HUES6 (cell line): ENCODE results near the gene NPTX1.

Source experiments
- H3K27ac ChIP-seq: 2 replicates; pipeline ENCODE4 v1.7.0; 2013; ENCODE audit warnings: low read depth, mild to moderate bottlenecking, low read length, inconsistent platforms
- H3K27me3 ChIP-seq: 2 replicates; pipeline ENCODE4 v1.6.1; 2013; ENCODE audit warnings: low read length; ENCODE audit not compliant: control insufficient read depth, insufficient read depth
- H3K36me3 ChIP-seq: 2 replicates; pipeline ENCODE4 v1.6.1; 2013; ENCODE audit warnings: low read length; ENCODE audit not compliant: control insufficient read depth, insufficient read depth
- H3K4me1 ChIP-seq: 2 replicates; pipeline ENCODE4 v1.6.1; 2013; ENCODE audit warnings: low read length; ENCODE audit not compliant: control insufficient read depth, insufficient read depth
- H3K4me3 ChIP-seq: 2 replicates; pipeline ENCODE4 v1.5.1; 2013; ENCODE audit warnings: low read depth, low read length
- H3K9ac ChIP-seq: one replicate; pipeline ENCODE4 v1.6.1; 2013; ENCODE audit warnings: mild to moderate bottlenecking, low read length
- H3K9me3 ChIP-seq: 2 replicates; pipeline ENCODE4 v1.6.1; 2013; ENCODE audit warnings: low read depth, low read length; ENCODE audit not compliant: control insufficient read depth, insufficient read depth

Gene NPTX1

DNA sequence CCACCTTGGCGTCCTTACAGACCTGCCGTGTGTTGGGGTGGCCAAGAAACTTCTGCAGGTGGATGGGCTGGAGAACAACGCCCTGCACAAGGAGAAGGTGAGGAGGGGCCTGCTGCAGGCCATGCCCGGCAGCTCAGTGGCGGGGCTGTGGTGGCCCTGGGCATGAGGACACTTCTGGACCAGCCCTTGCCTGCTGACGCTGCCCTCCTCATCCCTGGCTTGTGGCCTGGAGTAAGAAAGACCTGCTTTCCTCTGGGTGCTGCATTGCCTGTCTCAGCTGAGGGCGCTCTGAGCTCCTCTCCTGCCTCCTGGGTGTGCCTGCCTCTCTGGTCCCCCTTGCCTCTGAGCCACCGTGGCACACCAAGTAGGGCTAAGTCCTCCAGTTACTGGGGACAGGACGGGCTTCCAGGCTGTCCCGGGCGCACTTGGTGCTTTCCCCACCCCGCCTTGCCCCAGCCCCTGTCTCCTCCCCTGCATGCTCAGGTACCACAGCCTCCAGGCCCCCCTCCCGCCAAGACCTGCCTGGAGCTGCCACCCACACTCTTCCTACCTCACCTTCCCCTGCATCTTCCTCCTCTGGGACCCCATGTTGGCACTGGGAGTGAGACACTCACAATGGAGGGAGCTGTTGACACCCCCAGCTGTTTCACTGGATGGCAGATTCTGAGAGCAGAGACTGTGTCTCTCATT, 52.7 kb downstream of the NPTX1 start:
- no peaks in the 10 kb centered on the region for H3K9me3 ChIP-seq
- H3K27ac ChIP-seq, result no peak overlapping the region
- no peak overlapping the region for H3K4me3 ChIP-seq
- H3K36me3 ChIP-seq, result no peaks in the 10 kb centered on the region
- H3K9ac ChIP-seq, result no peak overlapping the region
- peaks cover 4% of the 10 kb centered on the region; the same call in 1 of the 2 replicates for H3K4me1 ChIP-seq
- H3K27me3 ChIP-seq, result no peaks in the 10 kb centered on the region

DNA sequence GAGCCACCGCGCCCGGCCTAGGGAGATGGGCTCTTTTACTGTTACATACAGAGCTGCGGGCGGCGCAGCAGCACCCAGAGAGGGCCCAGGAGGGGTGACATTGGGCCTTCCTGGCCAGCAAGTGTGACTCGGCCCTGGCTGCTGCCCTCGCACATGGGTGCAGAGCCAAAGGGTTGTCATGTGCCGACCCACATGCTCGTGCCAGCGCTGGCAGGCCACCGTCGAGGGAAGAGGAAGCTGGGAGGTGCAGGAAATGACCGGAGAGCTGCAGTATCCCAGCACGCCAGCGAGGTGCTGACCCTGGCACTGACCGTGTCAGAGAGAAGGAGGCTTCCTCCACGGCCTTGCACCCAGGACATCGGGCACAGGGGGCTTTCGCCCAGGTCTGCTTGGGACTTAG, 53.4 kb downstream of the NPTX1 start:
- no peaks in the 10 kb centered on the region for H3K27me3 ChIP-seq
- peaks cover 4% of the 10 kb centered on the region; the same call in 1 of the 2 replicates for H3K4me1 ChIP-seq
- H3K4me3 ChIP-seq, result no peak overlapping the region
- no peak overlapping the region for H3K9ac ChIP-seq
- no peaks in the 10 kb centered on the region for H3K9me3 ChIP-seq
- H3K36me3 ChIP-seq, result 0 out of 2 replicates have a peak, but pooled peaks cover 1% of the 10 kb centered on the region
- H3K27ac ChIP-seq, result no peak overlapping the region

DNA sequence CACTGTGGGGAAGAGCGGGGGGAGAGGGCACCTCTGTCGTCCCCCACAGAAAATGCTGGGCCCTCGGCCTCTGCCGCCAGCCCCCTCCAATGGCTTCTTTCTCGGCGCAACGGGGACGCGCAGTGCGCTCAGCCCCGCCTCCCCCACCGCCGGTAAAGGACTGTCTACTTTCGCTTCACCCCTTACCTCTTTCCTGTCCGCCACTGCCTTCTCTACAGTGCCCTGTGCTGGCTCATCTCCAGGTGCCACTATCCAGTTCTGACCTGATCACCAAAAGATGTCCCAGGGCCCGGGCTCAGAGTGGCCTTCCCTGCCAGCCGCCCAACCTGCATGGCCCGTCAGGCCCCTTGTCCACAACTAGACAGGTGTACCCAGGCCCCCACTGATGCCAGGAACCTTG, 54.1 kb downstream of the NPTX1 start:
- Histone ChIP-seq H3K27ac (no peak overlapping the region), H3K4me1 (peaks cover 4% of the 10 kb centered on the region; the same call in 1 of the 2 replicates), H3K27me3 (no peaks in the 10 kb centered on the region), H3K9ac (no peak overlapping the region), H3K4me3 (no peak overlapping the region), H3K36me3 (0 out of 2 replicates have a peak, but pooled peaks cover 8% of the 10 kb centered on the region), H3K9me3 (no peaks in the 10 kb centered on the region)

DNA sequence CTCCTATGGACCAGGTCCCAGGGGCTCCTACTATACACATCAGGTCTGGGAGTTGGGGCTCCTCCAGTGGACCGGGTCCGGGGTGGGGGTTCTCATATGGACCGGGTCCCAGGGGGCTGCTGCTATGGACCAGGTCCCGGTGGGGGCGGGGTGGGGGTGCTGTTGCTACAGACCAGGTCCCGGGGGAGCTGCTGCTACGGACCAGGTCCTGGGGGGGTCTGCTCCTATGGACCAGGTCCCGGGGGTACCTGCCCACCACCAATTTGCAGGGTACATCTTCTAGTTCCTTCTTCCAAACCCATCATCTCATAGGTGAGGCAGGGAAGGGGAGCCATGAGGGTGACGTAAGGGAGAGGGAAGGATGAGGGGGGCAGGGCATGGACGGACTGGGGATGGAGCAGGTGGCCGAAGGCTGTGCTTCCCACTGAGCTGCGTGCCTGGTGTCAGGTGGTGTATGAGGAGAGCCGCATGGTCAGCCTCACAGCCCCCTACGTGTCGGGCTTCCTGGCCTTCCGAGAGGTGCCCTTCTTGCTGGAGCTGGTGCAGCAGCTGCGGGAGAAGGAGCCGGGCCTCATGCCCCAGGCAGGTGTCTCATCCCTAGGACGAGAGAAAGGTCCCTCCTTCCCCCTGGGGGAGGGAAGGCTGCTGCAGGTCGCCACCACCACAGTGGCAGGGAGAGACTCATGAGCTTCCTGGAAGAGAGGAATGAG, 54.9 kb downstream of the NPTX1 start:
- Histone ChIP-seq H3K9me3 (no peaks in the 10 kb centered on the region), H3K27me3 (no peaks in the 10 kb centered on the region), H3K4me1 (no peaks in the 10 kb centered on the region), H3K9ac (no peak overlapping the region), H3K36me3 (0 out of 2 replicates have a peak, but pooled peaks cover 12% of the 10 kb centered on the region), H3K4me3 (no peak overlapping the region), H3K27ac (no peak overlapping the region)

DNA sequence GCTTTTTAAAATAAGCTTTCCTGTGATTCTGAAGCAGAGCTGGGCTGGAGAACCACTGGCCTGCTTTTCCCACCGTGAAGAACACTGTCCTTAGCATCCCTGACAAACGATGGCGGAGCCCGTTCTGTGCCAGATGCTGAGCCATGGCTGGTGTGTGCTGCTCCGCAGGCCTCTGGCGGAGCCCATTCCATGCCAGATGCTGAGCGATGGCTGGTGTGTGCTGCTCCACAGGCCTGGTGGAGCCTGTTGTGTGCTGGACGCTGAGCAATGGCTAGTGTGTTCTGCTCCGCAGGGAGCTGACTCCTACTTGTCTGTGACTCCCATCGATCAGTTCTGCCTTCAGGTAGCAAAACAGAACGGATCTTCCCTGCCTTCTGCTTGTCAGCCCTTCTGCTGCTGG, 57.2 kb downstream of the NPTX1 start:
- Histone ChIP-seq H3K4me3 (no peak overlapping the region), H3K9ac (no peak overlapping the region), H3K27me3 (peaks cover 6% of the 10 kb centered on the region), H3K27ac (no peak overlapping the region), H3K36me3 (0 out of 2 replicates have a peak, but pooled peaks cover 12% of the 10 kb centered on the region), H3K9me3 (no peaks in the 10 kb centered on the region), H3K4me1 (no peaks in the 10 kb centered on the region)

DNA sequence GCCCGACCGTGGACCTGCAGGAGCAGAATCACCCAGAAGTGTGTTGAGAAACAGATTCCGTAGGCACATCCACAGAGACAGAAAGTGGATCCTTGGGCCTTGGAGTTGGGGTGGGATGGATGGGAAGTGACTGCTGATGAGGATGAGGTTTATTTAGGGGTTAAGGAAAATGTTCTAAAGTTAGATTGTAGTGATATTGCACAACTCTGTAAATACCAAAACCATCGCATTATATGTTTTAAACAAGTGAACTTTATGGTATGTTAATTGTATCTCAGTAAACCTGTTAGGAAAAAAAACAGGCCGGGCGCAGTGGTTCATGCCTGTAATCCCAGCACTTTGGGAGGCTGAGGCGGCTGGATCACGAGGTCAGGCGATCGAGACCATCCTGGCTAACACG, 57.8 kb downstream of the NPTX1 start:
- Histone ChIP-seq H3K27me3 (peaks cover 13% of the 10 kb centered on the region), H3K27ac (no peak overlapping the region), H3K36me3 (0 out of 2 replicates have a peak, but pooled peaks cover 12% of the 10 kb centered on the region), H3K9ac (no peak overlapping the region), H3K4me1 (no peaks in the 10 kb centered on the region), H3K9me3 (no peaks in the 10 kb centered on the region), H3K4me3 (no peak overlapping the region)
